SK-N-SH treated with all-trans-retinoic acid at 6 μM for 48 hours (cell line): ENCODE measurements around the gene CEP95.

Experiments used
- ATAC-seq: fragments of 200-7000 bp; cut with Tn5 transposase; 3 replicates; pipeline ENCODE4 v1.9.1; 2020; ENCODE audit warnings: mild to moderate bottlenecking, moderate library complexity
- ARNTL ChIP-seq: fragments of 450-650 bp; formaldehyde crosslinking; IDR thresholded peaks from 2 replicates; pipeline ENCODE4 v1.5.0; 2020; ENCODE audit warnings: low read depth, mild to moderate bottlenecking, moderate library complexity, borderline replicate concordance
- BACH2 ChIP-seq: fragments of 250-450 bp; sonication (Bioruptor Pico); IDR thresholded peaks from 2 replicates; pipeline ENCODE4 v1.9.0; 2021; ENCODE audit warnings: mild to moderate bottlenecking, borderline replicate concordance
- CREB5 ChIP-seq: fragments of 250-450 bp; sonication (Bioruptor Pico); IDR thresholded peaks from 2 replicates; pipeline ENCODE4 v1.5.1; 2020; ENCODE audit warnings: low read depth, mild to moderate bottlenecking, moderate library complexity
- CSDC2 ChIP-seq: fragments of 250-450 bp; sonication (Bioruptor Pico); IDR thresholded peaks from 2 replicates; pipeline ENCODE4 v1.5.0; 2020; ENCODE audit warnings: mild to moderate bottlenecking, moderate library complexity
- CSRNP3 ChIP-seq: fragments of 250-450 bp; sonication (Bioruptor Pico); IDR thresholded peaks from 2 replicates; pipeline ENCODE4 v1.5.1; 2021; ENCODE audit warnings: mild to moderate bottlenecking, moderate library complexity
- ESRRG ChIP-seq: fragments of 250-450 bp; sonication (Bioruptor Pico); IDR thresholded peaks from 2 replicates; pipeline ENCODE4 v1.6.1; 2021; ENCODE audit warnings: mild to moderate bottlenecking
- GLIS3 ChIP-seq: fragments of 250-450 bp; sonication (Bioruptor Pico); IDR thresholded peaks from 2 replicates; pipeline ENCODE4 v1.5.0; 2020; ENCODE audit warnings: mild to moderate bottlenecking, moderate library complexity
- ISL1 ChIP-seq: fragments of 250-450 bp; sonication (Bioruptor Pico); IDR thresholded peaks from 2 replicates; pipeline ENCODE4 v2.1.2; 2022; ENCODE audit warnings: mild to moderate bottlenecking, moderate library complexity
- OSR1 ChIP-seq: fragments of 250-450 bp; sonication (Bioruptor Pico); IDR thresholded peaks from 2 replicates; pipeline ENCODE4 v1.8.0; 2022; ENCODE audit warnings: moderate library complexity, mild to moderate bottlenecking, inconsistent platforms
- PATZ1 ChIP-seq: fragments of 250-450 bp; sonication (Bioruptor Pico); IDR thresholded peaks from 2 replicates; pipeline ENCODE4 v1.8.0; 2020; ENCODE audit warnings: mild to moderate bottlenecking, moderate library complexity, borderline replicate concordance
- POU6F1 ChIP-seq: fragments of 250-450 bp; sonication (Bioruptor Pico); IDR thresholded peaks from 2 replicates; pipeline ENCODE4 v1.8.0; 2021; ENCODE audit warnings: low read depth, mild to moderate bottlenecking, moderate library complexity, borderline replicate concordance
- PPARA ChIP-seq: fragments of 250-450 bp; sonication (Bioruptor Pico); IDR thresholded peaks from 2 replicates; pipeline ENCODE4 v1.5.0; 2020; ENCODE audit warnings: mild to moderate bottlenecking, borderline replicate concordance
- SNAI2 ChIP-seq: fragments of 250-450 bp; sonication (Bioruptor Pico); IDR thresholded peaks from 2 replicates; pipeline ENCODE4 v1.5.0; 2020; ENCODE audit warnings: mild to moderate bottlenecking, moderate library complexity
- TOX ChIP-seq: fragments of 250-450 bp; sonication (Bioruptor Pico); IDR thresholded peaks from 2 replicates; pipeline ENCODE4 v1.8.0; 2021; ENCODE audit warnings: mild to moderate bottlenecking, moderate library complexity, borderline replicate concordance
- TSHZ2 ChIP-seq: fragments of 250-450 bp; sonication (Bioruptor Pico); IDR thresholded peaks from 2 replicates; pipeline ENCODE4 v1.5.0; 2020; ENCODE audit warnings: mild to moderate bottlenecking, moderate library complexity
- ZC3H10 ChIP-seq: fragments of 250-450 bp; sonication (Bioruptor Pico); IDR thresholded peaks from 2 replicates; pipeline ENCODE4 v1.5.1; 2021; ENCODE audit warnings: mild to moderate bottlenecking, moderate library complexity
- ZFP3 ChIP-seq: fragments of 250-450 bp; sonication (Bioruptor Pico); IDR thresholded peaks from 2 replicates; pipeline ENCODE4 v1.5.0; 2020; ENCODE audit warnings: mild to moderate bottlenecking, moderate library complexity
- ZFP30 ChIP-seq: fragments of 450-650 bp; formaldehyde crosslinking; IDR thresholded peaks from 2 replicates; pipeline ENCODE4 v1.5.0; 2022; ENCODE audit warnings: mild to moderate bottlenecking, moderate library complexity
- ZNF565 ChIP-seq: fragments of 450-650 bp; formaldehyde crosslinking; conservative IDR thresholded peaks from 2 replicates; pipeline ENCODE4 v1.5.0; 2020; ENCODE audit warnings: low read depth, mild to moderate bottlenecking, moderate library complexity
- ZNF70 ChIP-seq: fragments of 450-650 bp; formaldehyde crosslinking; IDR thresholded peaks from 2 replicates; pipeline ENCODE4 v1.5.0; 2020; ENCODE audit warnings: mild to moderate bottlenecking, moderate library complexity
- ZNF8 ChIP-seq: fragments of 450-650 bp; formaldehyde crosslinking; IDR thresholded peaks from 2 replicates; pipeline ENCODE4 v1.5.0; 2020; ENCODE audit warnings: mild to moderate bottlenecking, moderate library complexity

Gene CEP95

GRCh38 chr17:64499805-64500486 lies 6.8 kb upstream of the CEP95 start:
- TF ChIP-seq ZNF8 (CRISPR knock-in tag) = peak; percentile 11; the same call in 1 of the 2 replicates
- 0 out of 2 replicates have a peak, but pooled peaks have one; percentile 54 for TF ChIP-seq GLIS3 (CRISPR knock-in tag)
- 0 out of 2 replicates have a peak, but pooled peaks have one; percentile 7 for TF ChIP-seq TOX (CRISPR knock-in tag)
- TF ChIP-seq BACH2 = no peak
- no peak for TF ChIP-seq TSHZ2
- no peak for TF ChIP-seq ZFP30 (CRISPR knock-in tag)
- no peak for TF ChIP-seq CSDC2
- TF ChIP-seq ARNTL = 0 out of 2 replicates have a peak, but pooled peaks have one; percentile 5
- no peak for ATAC-seq

GRCh38 chr17:64500487-64500859 lies 6.3 kb upstream of the CEP95 start:
- no peak for ATAC-seq
- TF ChIP-seq ZNF565 (no peak), ZFP3 (CRISPR knock-in tag) (no peak), SNAI2 (CRISPR knock-in tag) (no peak), POU6F1 (CRISPR knock-in tag) (no peak), ZNF8 (CRISPR knock-in tag) (no peak), PPARA (CRISPR knock-in tag) (no peak), GLIS3 (CRISPR knock-in tag) (no peak), CSRNP3 (CRISPR knock-in tag) (no peak), ZNF70 (CRISPR knock-in tag) (no peak), TOX (CRISPR knock-in tag) (no peak), ISL1 (CRISPR knock-in tag) (no peak), ZC3H10 (CRISPR knock-in tag) (no peak), OSR1 (CRISPR knock-in tag) (no peak), BACH2 (no peak), CREB5 (CRISPR knock-in tag) (no peak), ZFP30 (CRISPR knock-in tag) (no peak), PATZ1 (CRISPR knock-in tag) (no peak), ESRRG (CRISPR knock-in tag) (no peak), TSHZ2 (no peak), CSDC2 (no peak)
